Chondrocyte (in vitro differentiated cells): ENCODE measurements around the gene IRS1. TPM values are rescaled to one million over a fixed set of nuclear protein-coding genes. Genes with fewer than 3 reads are reported as not detected.
A peak's percentile ranks its signal among the peaks of the same experiment; 100 is the strongest.

Experiments used
- DNase-seq: peaks from one replicate; pipeline ENCODE4 v3.0.0; 2021; ENCODE audit warnings: mixed read lengths, low spot score
- H3K27ac Mint-ChIP-seq: one replicate; pipeline ENCODE4 v1.8.0; 2021; ENCODE audit warnings: mild to moderate bottlenecking, moderate library complexity, mixed read lengths; ENCODE audit not compliant: unreplicated experiment
- H3K27me3 Mint-ChIP-seq: 2 replicates; pipeline ENCODE4 v1.8.0; 2021; ENCODE audit warnings: low read depth, mixed read lengths
- H3K36me3 Mint-ChIP-seq: 2 replicates; pipeline ENCODE4 v1.8.0; 2021; ENCODE audit warnings: low read depth, mixed read lengths
- H3K4me1 Mint-ChIP-seq: 2 replicates; pipeline ENCODE4 v1.8.0; 2021; ENCODE audit warnings: low read depth, mild to moderate bottlenecking, mixed read lengths
- H3K4me3 Mint-ChIP-seq: one replicate; pipeline ENCODE4 v1.8.0; 2021; ENCODE audit warnings: mild to moderate bottlenecking, moderate library complexity, mixed read lengths; ENCODE audit not compliant: unreplicated experiment
- H3K9me3 Mint-ChIP-seq: 2 replicates; pipeline ENCODE4 v1.8.0; 2021; ENCODE audit warnings: low read depth, mixed read lengths
- CTCF ChIP-seq: fragments of 200-600 bp; sonication (generic); IDR thresholded peaks from 2 replicates; pipeline ENCODE4 v1.5.0; 2021; ENCODE audit warnings: antibody characterized with exemption, mild to moderate bottlenecking, moderate library complexity
- total RNA-seq: library from RNA; stranded (reverse); gene quantifications from 3 replicates; pipeline ENCODE4 v1.2.1, GENCODE V29; 2021

Gene IRS1
- total RNA-seq, 1 donor from 2014 or later = 12.0 TPM

GRCh38 chr2:226776104-226776503 lies 23.5 kb downstream of the IRS1 start:
- no peaks in the 10 kb centered on the region for H3K27me3 Mint-ChIP-seq
- no peak overlapping the region for H3K4me3 Mint-ChIP-seq
- peaks cover 12% of the 10 kb centered on the region for H3K36me3 Mint-ChIP-seq
- H3K27ac Mint-ChIP-seq = no peak overlapping the region
- no peak for TF ChIP-seq CTCF
- DNase-seq = no peak
- H3K4me1 Mint-ChIP-seq = peaks cover 29% of the 10 kb centered on the region
- peaks cover 11% of the 10 kb centered on the region for H3K9me3 Mint-ChIP-seq

GRCh38 chr2:226775032-226775509 lies 24.5 kb downstream of the IRS1 start:
- Mint-ChIP-seq H3K9me3 (peaks cover 11% of the 10 kb centered on the region), H3K36me3 (peaks cover 12% of the 10 kb centered on the region)

GRCh38 chr2:226773291-226773690 lies 26.3 kb downstream of the IRS1 start:
- Mint-ChIP-seq H3K4me1 (peaks cover 29% of the 10 kb centered on the region), H3K36me3 (peaks cover 14% of the 10 kb centered on the region), H3K27me3 (no peaks in the 10 kb centered on the region), H3K9me3 (peaks cover 11% of the 10 kb centered on the region), H3K27ac (peak overlapping the region; percentile 64), H3K4me3 (no peak overlapping the region)
- TF ChIP-seq CTCF = no peak
- no peak for DNase-seq

More at GRCh38 chr2:226775032-226775509, 24.5 kb downstream of the IRS1 start:
- TF ChIP-seq CTCF = no peak
- no peak overlapping the region for H3K4me3 Mint-ChIP-seq
- H3K27ac Mint-ChIP-seq = no peak overlapping the region
- H3K4me1 Mint-ChIP-seq = peaks cover 29% of the 10 kb centered on the region
- H3K27me3 Mint-ChIP-seq = no peaks in the 10 kb centered on the region
- no peak for DNase-seq

- H3K27me3 Mint-ChIP-seq = no peaks in the 10 kb centered on the region
- peaks cover 11% of the 10 kb centered on the region for H3K9me3 Mint-ChIP-seq
- no peak for TF ChIP-seq CTCF
- peaks cover 29% of the 10 kb centered on the region for H3K4me1 Mint-ChIP-seq
- no peak for DNase-seq
- H3K4me3 Mint-ChIP-seq = no peak overlapping the region
- H3K27ac Mint-ChIP-seq = peak overlapping the region; percentile 64
- peaks cover 13% of the 10 kb centered on the region for H3K36me3 Mint-ChIP-seq
These were observed 27.0 kb downstream of the IRS1 start for GRCh38 chr2:226772389-226773179.

GRCh38 chr2:226771067-226771466 lies 28.6 kb downstream of the IRS1 start:
- Mint-ChIP-seq H3K4me1 (peaks cover 29% of the 10 kb centered on the region), H3K9me3 (peaks cover 11% of the 10 kb centered on the region), H3K27me3 (no peaks in the 10 kb centered on the region), H3K27ac (no peak overlapping the region), H3K4me3 (no peak overlapping the region), H3K36me3 (peaks cover 12% of the 10 kb centered on the region)
- DNase-seq = no peak
- TF ChIP-seq CTCF = no peak
